Neural cell (in vitro differentiated cells): ENCODE measurements around the gene ASIC2. TPM values are rescaled to one million over a fixed set of nuclear protein-coding genes. Genes with fewer than 3 reads are reported as not detected.

Source experiments
- H2AFZ ChIP-seq: fragments of 200-600, 300-800 bp; sonication (generic), shearing (Covaris generic); 2 replicates; pipeline ENCODE4 v1.6.0; 2014; ENCODE audit warnings: low read depth, mild to moderate bottlenecking, antibody characterized with exemption, low read length, moderate library complexity
- H3F3A ChIP-seq: fragments of 200-600 bp; shearing (Covaris generic); 2 replicates; pipeline ENCODE4 v1.6.1; 2016; ENCODE audit warnings: mild to moderate bottlenecking, moderate library complexity, mixed read lengths, antibody characterized with exemption, low read length; ENCODE audit not compliant: insufficient read depth, poor library complexity, severe bottlenecking
- H3K27ac ChIP-seq: fragments of 200-600, 300-800 bp; sonication (generic), shearing (Covaris generic); 2 replicates; pipeline ENCODE4 v1.5.1; 2014; ENCODE audit warnings: mild to moderate bottlenecking, low read length, moderate library complexity
- H3K27me3 ChIP-seq: fragments of 300-800, 200-600 bp; sonication (generic), shearing (Covaris generic); 2 replicates; pipeline ENCODE4 v1.6.0; 2014; ENCODE audit warnings: mild to moderate bottlenecking, low read depth, low read length, moderate library complexity; ENCODE audit not compliant: insufficient read depth
- H3K36me3 ChIP-seq: fragments of 300-800, 200-600 bp; sonication (generic), shearing (Covaris generic); 2 replicates; pipeline ENCODE4 v1.5.1; 2014; ENCODE audit warnings: mild to moderate bottlenecking, antibody characterized with exemption, low read length, moderate library complexity; ENCODE audit not compliant: insufficient read depth
- H3K4me2 ChIP-seq: fragments of 300-800, 200-600 bp; sonication (generic), shearing (Covaris generic); 2 replicates; pipeline ENCODE4 v1.6.0; 2014; ENCODE audit warnings: mild to moderate bottlenecking, low read length
- H3K4me3 ChIP-seq: fragments of 300-800, 200-600 bp; sonication (generic), shearing (Covaris generic); 2 replicates; pipeline ENCODE4 v1.5.1; 2014; ENCODE audit warnings: mild to moderate bottlenecking, low read length, moderate library complexity
- H3K79me2 ChIP-seq: fragments of 200-600 bp; shearing (Covaris generic); replicated peaks from 2 replicates; pipeline ENCODE4 v1.6.0; 2014; ENCODE audit warnings: mild to moderate bottlenecking, low read length, moderate library complexity; ENCODE audit not compliant: insufficient read depth
- H3K9ac ChIP-seq: fragments of 300-800, 200-600 bp; sonication (generic), shearing (Covaris generic); 2 replicates; pipeline ENCODE4 v1.6.1; 2016; ENCODE audit warnings: mild to moderate bottlenecking, low read length, mixed read lengths
- H3K9me2 ChIP-seq: fragments of 200-600 bp; shearing (Covaris generic); 2 replicates; pipeline ENCODE4 v1.6.1; 2016; ENCODE audit warnings: mild to moderate bottlenecking, low read length, mixed read lengths; ENCODE audit not compliant: insufficient read depth
- H3K9me3 ChIP-seq: fragments of 200-600, 300-800 bp; sonication (generic), shearing (Covaris generic); 2 replicates; pipeline ENCODE4 v1.6.1; 2016; ENCODE audit warnings: mild to moderate bottlenecking, mixed run types, low read length, moderate library complexity, mixed read lengths
- H4K20me1 ChIP-seq: fragments of 200-600 bp; shearing (Covaris generic); 2 replicates; pipeline ENCODE4 v1.6.1; 2016; ENCODE audit warnings: mild to moderate bottlenecking, mixed run types; ENCODE audit not compliant: insufficient read depth
- EP300 ChIP-seq: fragments of 450-650 bp; conservative IDR thresholded peaks from 2 replicates; pipeline ENCODE4 v1.6.1; 2014; ENCODE audit warnings: antibody characterized with exemption, mild to moderate bottlenecking, moderate library complexity; ENCODE audit not compliant: poor library complexity, severe bottlenecking
- EZH2 ChIP-seq: fragments of 200-600, 300-800 bp; shearing (Covaris generic), sonication (generic); IDR thresholded peaks from 2 replicates; pipeline ENCODE4 v1.6.1; 2014; ENCODE audit warnings: antibody characterized with exemption, low read length, borderline replicate concordance, mild to moderate bottlenecking; ENCODE audit not compliant: insufficient read depth, poor library complexity, severe bottlenecking
- MXI1 ChIP-seq: fragments of 450-650 bp; conservative IDR thresholded peaks from 2 replicates; pipeline ENCODE4 v1.6.1; 2014; ENCODE audit warnings: antibody characterized with exemption, mild to moderate bottlenecking; ENCODE audit not compliant: poor library complexity, severe bottlenecking
- POLR2AphosphoS5 ChIP-seq: IDR thresholded peaks from 2 replicates; pipeline ENCODE4 v1.6.1; 2012
- RAD21 ChIP-seq: fragments of 450-650 bp; conservative IDR thresholded peaks from 2 replicates; pipeline ENCODE4 v1.6.1; 2014; ENCODE audit warnings: antibody characterized with exemption, mild to moderate bottlenecking, moderate library complexity
- SMC3 ChIP-seq: fragments of 450-650 bp; conservative IDR thresholded peaks from 2 replicates; pipeline ENCODE4 v1.6.1; 2014; ENCODE audit warnings: antibody characterized with exemption, mild to moderate bottlenecking, moderate library complexity; ENCODE audit not compliant: poor library complexity
- TAF1 ChIP-seq: IDR thresholded peaks from 2 replicates; pipeline ENCODE4 v1.6.1; 2012; ENCODE audit warnings: low read depth
- polyA plus RNA-seq: library from polyadenylated mRNA; depleted of rRNA; stranded (reverse); fragments of >200 nt; gene quantifications from 2 replicates; pipeline ENCODE4 v1.2.3, GENCODE V29; 2014
- TF ChIP-seq, protein P1 (sequence below): fragments of 450-650 bp; IDR thresholded peaks from 2 replicates; pipeline ENCODE4 v1.5.1; 2014; ENCODE audit warnings: antibody characterized with exemption, mild to moderate bottlenecking, moderate library complexity; ENCODE audit not compliant: poor library complexity, severe bottlenecking
- TF ChIP-seq, protein P2 (sequence below): IDR thresholded peaks from 2 replicates; pipeline ENCODE4 v1.6.1; 2012; ENCODE audit warnings: borderline replicate concordance

Gene ASIC2
- polyA plus RNA-seq, 1 donor from 2014 or later, result 2.4 TPM

DNA sequence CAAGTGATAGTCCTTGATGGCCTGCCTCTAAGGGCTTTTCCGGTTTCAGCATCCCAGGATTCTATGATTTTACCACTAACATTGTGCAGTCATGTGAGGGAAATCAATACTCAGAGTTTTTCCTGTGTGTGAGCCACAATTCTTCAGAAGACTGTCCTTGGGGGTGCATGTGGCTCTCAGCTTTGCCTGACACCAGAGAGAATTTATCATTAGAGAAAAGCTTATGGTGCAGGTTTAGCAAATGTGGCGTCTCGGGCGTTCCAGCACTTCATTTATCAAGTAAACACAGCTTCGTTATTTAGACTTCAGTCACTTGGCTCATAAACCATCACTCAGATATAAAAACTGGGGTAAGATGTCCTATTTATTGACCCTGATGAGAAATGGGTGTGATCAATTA is 238.7 kb downstream of the ASIC2 start:
- no peak overlapping the region for H3K4me2 ChIP-seq
- H2AFZ ChIP-seq, result no peak overlapping the region
- no peaks in the 10 kb centered on the region for H4K20me1 ChIP-seq
- no peak overlapping the region for H3K27ac ChIP-seq
- H3K9ac ChIP-seq, result no peak overlapping the region
- no peaks in the 10 kb centered on the region for H3F3A ChIP-seq
- H3K9me3 ChIP-seq, result no peaks in the 10 kb centered on the region
- H3K27me3 ChIP-seq, result no peaks in the 10 kb centered on the region
- H3K9me2 ChIP-seq, result no peaks in the 10 kb centered on the region
- no peaks in the 10 kb centered on the region for H3K36me3 ChIP-seq
- TF ChIP-seq MXI1, result no peak
- no peak for TF ChIP-seq POLR2AphosphoS5
- TF ChIP-seq, protein P1, sequence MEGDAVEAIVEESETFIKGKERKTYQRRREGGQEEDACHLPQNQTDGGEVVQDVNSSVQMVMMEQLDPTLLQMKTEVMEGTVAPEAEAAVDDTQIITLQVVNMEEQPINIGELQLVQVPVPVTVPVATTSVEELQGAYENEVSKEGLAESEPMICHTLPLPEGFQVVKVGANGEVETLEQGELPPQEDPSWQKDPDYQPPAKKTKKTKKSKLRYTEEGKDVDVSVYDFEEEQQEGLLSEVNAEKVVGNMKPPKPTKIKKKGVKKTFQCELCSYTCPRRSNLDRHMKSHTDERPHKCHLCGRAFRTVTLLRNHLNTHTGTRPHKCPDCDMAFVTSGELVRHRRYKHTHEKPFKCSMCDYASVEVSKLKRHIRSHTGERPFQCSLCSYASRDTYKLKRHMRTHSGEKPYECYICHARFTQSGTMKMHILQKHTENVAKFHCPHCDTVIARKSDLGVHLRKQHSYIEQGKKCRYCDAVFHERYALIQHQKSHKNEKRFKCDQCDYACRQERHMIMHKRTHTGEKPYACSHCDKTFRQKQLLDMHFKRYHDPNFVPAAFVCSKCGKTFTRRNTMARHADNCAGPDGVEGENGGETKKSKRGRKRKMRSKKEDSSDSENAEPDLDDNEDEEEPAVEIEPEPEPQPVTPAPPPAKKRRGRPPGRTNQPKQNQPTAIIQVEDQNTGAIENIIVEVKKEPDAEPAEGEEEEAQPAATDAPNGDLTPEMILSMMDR, result no peak
- no peak for TF ChIP-seq SMC3
- no peak for TF ChIP-seq EP300
- no peak for TF ChIP-seq RAD21
- TF ChIP-seq, protein P2, sequence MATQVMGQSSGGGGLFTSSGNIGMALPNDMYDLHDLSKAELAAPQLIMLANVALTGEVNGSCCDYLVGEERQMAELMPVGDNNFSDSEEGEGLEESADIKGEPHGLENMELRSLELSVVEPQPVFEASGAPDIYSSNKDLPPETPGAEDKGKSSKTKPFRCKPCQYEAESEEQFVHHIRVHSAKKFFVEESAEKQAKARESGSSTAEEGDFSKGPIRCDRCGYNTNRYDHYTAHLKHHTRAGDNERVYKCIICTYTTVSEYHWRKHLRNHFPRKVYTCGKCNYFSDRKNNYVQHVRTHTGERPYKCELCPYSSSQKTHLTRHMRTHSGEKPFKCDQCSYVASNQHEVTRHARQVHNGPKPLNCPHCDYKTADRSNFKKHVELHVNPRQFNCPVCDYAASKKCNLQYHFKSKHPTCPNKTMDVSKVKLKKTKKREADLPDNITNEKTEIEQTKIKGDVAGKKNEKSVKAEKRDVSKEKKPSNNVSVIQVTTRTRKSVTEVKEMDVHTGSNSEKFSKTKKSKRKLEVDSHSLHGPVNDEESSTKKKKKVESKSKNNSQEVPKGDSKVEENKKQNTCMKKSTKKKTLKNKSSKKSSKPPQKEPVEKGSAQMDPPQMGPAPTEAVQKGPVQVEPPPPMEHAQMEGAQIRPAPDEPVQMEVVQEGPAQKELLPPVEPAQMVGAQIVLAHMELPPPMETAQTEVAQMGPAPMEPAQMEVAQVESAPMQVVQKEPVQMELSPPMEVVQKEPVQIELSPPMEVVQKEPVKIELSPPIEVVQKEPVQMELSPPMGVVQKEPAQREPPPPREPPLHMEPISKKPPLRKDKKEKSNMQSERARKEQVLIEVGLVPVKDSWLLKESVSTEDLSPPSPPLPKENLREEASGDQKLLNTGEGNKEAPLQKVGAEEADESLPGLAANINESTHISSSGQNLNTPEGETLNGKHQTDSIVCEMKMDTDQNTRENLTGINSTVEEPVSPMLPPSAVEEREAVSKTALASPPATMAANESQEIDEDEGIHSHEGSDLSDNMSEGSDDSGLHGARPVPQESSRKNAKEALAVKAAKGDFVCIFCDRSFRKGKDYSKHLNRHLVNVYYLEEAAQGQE, result no peak
- TF ChIP-seq TAF1, result no peak
- no peak for TF ChIP-seq EZH2
- H3K4me3 ChIP-seq, result no peak overlapping the region
- no peaks in the 10 kb centered on the region for H3K79me2 ChIP-seq

DNA sequence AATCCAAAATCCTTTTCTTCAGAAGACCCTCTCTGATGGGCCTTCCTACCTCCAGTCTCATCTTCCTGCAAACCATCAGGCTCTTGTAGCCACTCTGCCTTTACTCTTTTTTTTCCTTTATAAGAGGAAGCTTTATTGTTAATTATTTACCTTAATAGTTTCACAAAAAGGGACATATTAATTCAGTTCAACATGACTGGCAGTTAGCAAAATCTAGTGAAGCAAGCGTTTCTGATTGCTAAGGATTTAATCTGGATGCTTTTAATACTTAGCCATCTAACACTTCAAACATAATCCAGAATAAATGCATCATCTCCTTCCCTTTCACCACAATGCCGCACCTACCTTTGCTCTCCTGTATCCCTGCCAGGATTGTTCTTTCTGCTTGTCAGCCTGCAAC is 239.4 kb downstream of the ASIC2 start:
- TF ChIP-seq, protein P1, result no peak
- no peak for TF ChIP-seq EZH2
- TF ChIP-seq MXI1, result no peak
- no peak for TF ChIP-seq TAF1
- TF ChIP-seq RAD21, result no peak
- TF ChIP-seq, protein P2, result no peak
- TF ChIP-seq POLR2AphosphoS5, result no peak
- no peak for TF ChIP-seq EP300
- no peak for TF ChIP-seq SMC3
- no peak overlapping the region for H3K4me3 ChIP-seq
- H4K20me1 ChIP-seq, result no peaks in the 10 kb centered on the region
- no peaks in the 10 kb centered on the region for H3K27me3 ChIP-seq
- H3K9me2 ChIP-seq, result no peaks in the 10 kb centered on the region
- H3K9me3 ChIP-seq, result no peaks in the 10 kb centered on the region
- H3K9ac ChIP-seq, result no peak overlapping the region
- no peaks in the 10 kb centered on the region for H3K79me2 ChIP-seq
- H3K27ac ChIP-seq, result no peak overlapping the region
- no peak overlapping the region for H3K4me2 ChIP-seq
- H3K36me3 ChIP-seq, result no peaks in the 10 kb centered on the region
- H2AFZ ChIP-seq, result no peak overlapping the region
- H3F3A ChIP-seq, result no peaks in the 10 kb centered on the region
